ENCODE measurements around the gene ABHD17A.

Gene ABHD17A

DNA sequence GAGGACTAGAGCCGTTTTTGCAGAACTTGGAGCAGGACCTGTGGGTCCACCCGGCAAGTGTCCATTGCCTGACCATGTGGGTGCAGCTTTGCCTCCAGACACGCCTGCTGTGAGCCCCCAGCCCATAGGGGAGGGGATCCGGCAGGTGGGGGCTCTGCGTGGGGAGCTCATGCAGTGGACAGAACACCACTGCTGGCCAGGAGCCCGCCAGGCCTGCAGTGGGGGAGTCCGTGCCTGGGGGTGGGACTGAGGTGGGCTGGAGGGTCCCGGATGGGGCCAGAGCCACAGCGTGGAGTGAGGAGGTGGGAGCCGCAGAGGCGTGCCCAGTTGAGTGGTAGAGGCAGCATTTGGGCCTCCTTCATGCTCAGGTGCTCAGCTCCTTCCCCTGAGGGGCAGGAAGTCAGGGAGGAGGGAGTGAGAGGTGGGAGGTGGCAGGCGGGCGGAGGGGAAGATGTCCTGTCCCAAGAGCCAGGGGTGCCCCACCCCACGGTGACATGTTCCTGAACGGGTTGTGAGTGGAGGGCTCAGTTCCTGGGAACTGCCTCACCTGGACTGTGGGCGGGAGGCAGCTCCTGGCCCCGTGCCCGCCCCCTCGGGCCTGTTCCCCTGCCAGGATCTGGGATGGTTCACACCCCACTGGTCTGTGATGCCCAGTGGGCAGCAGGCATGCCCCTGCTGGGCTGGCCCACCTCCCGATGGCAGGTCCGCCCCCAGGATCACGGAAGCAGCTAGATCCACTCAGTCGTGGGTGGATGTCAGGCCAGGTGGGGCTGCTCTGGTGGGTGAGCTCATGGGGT lies 28.7 kb upstream of the ABHD17A start:
- H3K27me3 ChIP-seq (ENCODE audit: control insufficient read depth, low read length) = no peaks in the 10 kb centered on the region
- H3K79me2 ChIP-seq (ENCODE audit: control insufficient read depth, low read length) = peaks cover 53% of the 10 kb centered on the region
- no peak overlapping the region for H3K4me2 ChIP-seq (ENCODE audit: low read length)
- no peak overlapping the region for H3K4me3 ChIP-seq (ENCODE audit: low read length)
- H4K20me1 ChIP-seq (ENCODE audit: control insufficient read depth, insufficient read depth, low read depth, low read length) = 0 out of 2 replicates have a peak, but pooled peaks cover 4% of the 10 kb centered on the region
- TF ChIP-seq EZH2phosphoT487 (IDR thresholded peaks at IDR 0.05; ENCODE audit: borderline replicate concordance, low read length) = no peak
- TF ChIP-seq, protein P1, sequence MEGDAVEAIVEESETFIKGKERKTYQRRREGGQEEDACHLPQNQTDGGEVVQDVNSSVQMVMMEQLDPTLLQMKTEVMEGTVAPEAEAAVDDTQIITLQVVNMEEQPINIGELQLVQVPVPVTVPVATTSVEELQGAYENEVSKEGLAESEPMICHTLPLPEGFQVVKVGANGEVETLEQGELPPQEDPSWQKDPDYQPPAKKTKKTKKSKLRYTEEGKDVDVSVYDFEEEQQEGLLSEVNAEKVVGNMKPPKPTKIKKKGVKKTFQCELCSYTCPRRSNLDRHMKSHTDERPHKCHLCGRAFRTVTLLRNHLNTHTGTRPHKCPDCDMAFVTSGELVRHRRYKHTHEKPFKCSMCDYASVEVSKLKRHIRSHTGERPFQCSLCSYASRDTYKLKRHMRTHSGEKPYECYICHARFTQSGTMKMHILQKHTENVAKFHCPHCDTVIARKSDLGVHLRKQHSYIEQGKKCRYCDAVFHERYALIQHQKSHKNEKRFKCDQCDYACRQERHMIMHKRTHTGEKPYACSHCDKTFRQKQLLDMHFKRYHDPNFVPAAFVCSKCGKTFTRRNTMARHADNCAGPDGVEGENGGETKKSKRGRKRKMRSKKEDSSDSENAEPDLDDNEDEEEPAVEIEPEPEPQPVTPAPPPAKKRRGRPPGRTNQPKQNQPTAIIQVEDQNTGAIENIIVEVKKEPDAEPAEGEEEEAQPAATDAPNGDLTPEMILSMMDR (IDR thresholded peaks at IDR 0.05; ENCODE audit: low read depth, low read length, poor library complexity, severe bottlenecking) = no peak
- peaks cover 12% of the 10 kb centered on the region for H3K36me3 ChIP-seq (ENCODE audit: control insufficient read depth, low read length)
- no peaks in the 10 kb centered on the region for H3K4me1 ChIP-seq (ENCODE audit: control insufficient read depth, low read length)
- no peaks in the 10 kb centered on the region for H3K9me2 ChIP-seq (replicated peaks; ENCODE audit: control insufficient read depth, low read length)
- no peak overlapping the region for H3K27ac ChIP-seq (ENCODE audit: low read depth, low read length)
- no peaks in the 10 kb centered on the region for H3K9me3 ChIP-seq (ENCODE audit: control insufficient read depth, insufficient read depth, low read length)
- no peaks in the 10 kb centered on the region for H3F3A ChIP-seq (ENCODE audit: control insufficient read depth, insufficient read depth)

DNA sequence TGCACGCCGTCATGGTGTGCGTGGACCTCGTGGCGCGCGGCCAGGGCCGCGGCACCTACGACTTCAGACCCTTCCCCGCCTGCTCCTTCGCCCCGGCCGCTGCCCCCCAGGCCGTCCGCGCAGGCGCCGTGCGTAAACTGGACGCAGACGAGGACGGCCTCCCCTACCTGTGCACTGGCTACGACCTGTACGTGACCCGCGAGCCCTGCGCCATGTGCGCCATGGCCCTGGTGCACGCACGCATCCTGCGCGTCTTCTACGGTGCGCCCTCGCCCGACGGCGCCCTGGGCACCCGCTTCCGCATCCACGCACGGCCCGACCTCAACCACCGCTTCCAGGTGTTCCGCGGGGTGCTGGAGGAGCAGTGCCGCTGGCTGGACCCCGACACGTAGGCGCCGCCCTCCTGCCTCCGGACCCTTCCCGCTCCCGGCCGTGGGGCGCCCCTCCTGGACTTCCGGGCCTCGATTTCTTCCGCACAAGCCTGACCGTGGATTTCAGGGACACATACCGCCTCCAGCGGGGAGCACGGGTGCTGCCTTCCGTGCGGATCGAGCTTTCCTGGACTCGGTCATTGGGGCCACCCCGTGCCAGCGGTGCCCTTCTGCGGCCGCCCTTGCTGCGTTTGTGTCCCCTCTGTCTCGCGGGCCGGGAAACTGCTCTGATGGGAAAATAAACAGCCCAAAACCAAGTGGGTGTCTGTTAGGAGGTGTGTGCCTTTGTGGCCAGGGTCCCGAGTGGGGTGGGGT lies 27.6 kb upstream of the ABHD17A start:
- Histone ChIP-seq H3K4me1 (ENCODE audit: control insufficient read depth, low read length) (no peaks in the 10 kb centered on the region), H3K27me3 (ENCODE audit: control insufficient read depth, low read length) (no peaks in the 10 kb centered on the region), H3K79me2 (ENCODE audit: control insufficient read depth, low read length) (peaks cover 63% of the 10 kb centered on the region), H3K9me2 (replicated peaks; ENCODE audit: control insufficient read depth, low read length) (no peaks in the 10 kb centered on the region), H3K4me2 (ENCODE audit: low read length) (no peak overlapping the region), H3K4me3 (ENCODE audit: low read length) (no peak overlapping the region), H4K20me1 (ENCODE audit: control insufficient read depth, insufficient read depth, low read depth, low read length) (0 out of 2 replicates have a peak, but pooled peaks cover 4% of the 10 kb centered on the region), H3K27ac (ENCODE audit: low read depth, low read length) (no peak overlapping the region), H3K9me3 (ENCODE audit: control insufficient read depth, insufficient read depth, low read length) (no peaks in the 10 kb centered on the region), H3K36me3 (ENCODE audit: control insufficient read depth, low read length) (peaks cover 12% of the 10 kb centered on the region), H3F3A (ENCODE audit: control insufficient read depth, insufficient read depth) (no peaks in the 10 kb centered on the region)
- TF ChIP-seq, protein P1 (IDR thresholded peaks at IDR 0.05; ENCODE audit: low read depth, low read length, poor library complexity, severe bottlenecking) = no peak
- no peak for TF ChIP-seq EZH2phosphoT487 (IDR thresholded peaks at IDR 0.05; ENCODE audit: borderline replicate concordance, low read length)

- peaks cover 73% of the 10 kb centered on the region for H3K79me2 ChIP-seq (ENCODE audit: control insufficient read depth, low read length)
Measured at GRCh38 chr19:1911995-1912394, 26.7 kb upstream of the ABHD17A start.

More at GRCh38 chr19:1911995-1912394, 26.7 kb upstream of the ABHD17A start:
- Histone ChIP-seq H3K9me2 (replicated peaks; ENCODE audit: control insufficient read depth, low read length) (no peaks in the 10 kb centered on the region), H3K27ac (ENCODE audit: low read depth, low read length) (no peak overlapping the region), H3K4me1 (ENCODE audit: control insufficient read depth, low read length) (no peaks in the 10 kb centered on the region), H3K36me3 (ENCODE audit: control insufficient read depth, low read length) (peaks cover 12% of the 10 kb centered on the region), H3K9me3 (ENCODE audit: control insufficient read depth, insufficient read depth, low read length) (no peaks in the 10 kb centered on the region), H3F3A (ENCODE audit: control insufficient read depth, insufficient read depth) (no peaks in the 10 kb centered on the region), H3K27me3 (ENCODE audit: control insufficient read depth, low read length) (no peaks in the 10 kb centered on the region), H3K4me3 (ENCODE audit: low read length) (no peak overlapping the region), H3K4me2 (ENCODE audit: low read length) (no peak overlapping the region), H4K20me1 (ENCODE audit: control insufficient read depth, insufficient read depth, low read depth, low read length) (0 out of 2 replicates have a peak, but pooled peaks cover 4% of the 10 kb centered on the region)
- TF ChIP-seq EZH2phosphoT487 (IDR thresholded peaks at IDR 0.05; ENCODE audit: borderline replicate concordance, low read length) = no peak
- TF ChIP-seq, protein P1 (IDR thresholded peaks at IDR 0.05; ENCODE audit: low read depth, low read length, poor library complexity, severe bottlenecking) = no peak

All from DOHH2 (cell line).